ENCODE measurements around the gene CSTF1.

Gene CSTF1

GRCh38 chr20:56443654-56444540 is 51.5 kb downstream of the CSTF1 start:
- DNase-seq (ENCODE audit: extremely low read depth, low read depth), result no peak
- H3K4me3 ChIP-seq (replicated peaks; ENCODE audit: low read depth, low read length), result no peak overlapping the region
- no peak for TF ChIP-seq CTCF (IDR thresholded peaks at IDR 0.05; ENCODE audit: low read depth, low read length, missing control alignments)

GRCh38 chr20:56445130-56445529 is 52.7 kb downstream of the CSTF1 start:
- DNase-seq (ENCODE audit: extremely low read depth, low read depth), result no peak
- no peak for TF ChIP-seq CTCF (IDR thresholded peaks at IDR 0.05; ENCODE audit: low read depth, low read length, missing control alignments)
- H3K4me3 ChIP-seq (replicated peaks; ENCODE audit: low read depth, low read length), result no peak overlapping the region

GRCh38 chr20:56445540-56445939 is 53.1 kb downstream of the CSTF1 start:
- DNase-seq (ENCODE audit: extremely low read depth, low read depth), result no peak
- no peak overlapping the region for H3K4me3 ChIP-seq (replicated peaks; ENCODE audit: low read depth, low read length)
- TF ChIP-seq CTCF (IDR thresholded peaks at IDR 0.05; ENCODE audit: low read depth, low read length, missing control alignments), result no peak

- no peak for DNase-seq (ENCODE audit: extremely low read depth, low read depth)
- no peak overlapping the region for H3K4me3 ChIP-seq (replicated peaks; ENCODE audit: low read depth, low read length)
- no peak for TF ChIP-seq CTCF (IDR thresholded peaks at IDR 0.05; ENCODE audit: low read depth, low read length, missing control alignments)
These were observed 54.8 kb downstream of the CSTF1 start for GRCh38 chr20:56447227-56447626.

- H3K4me3 ChIP-seq (replicated peaks; ENCODE audit: low read depth, low read length), result no peak overlapping the region
- no peak for DNase-seq (ENCODE audit: extremely low read depth, low read depth)
- no peak for TF ChIP-seq CTCF (IDR thresholded peaks at IDR 0.05; ENCODE audit: low read depth, low read length, missing control alignments)
These were observed 57.0 kb downstream of the CSTF1 start for GRCh38 chr20:56449459-56449858.

- no peak for TF ChIP-seq CTCF (IDR thresholded peaks at IDR 0.05; ENCODE audit: low read depth, low read length, missing control alignments)
- DNase-seq (ENCODE audit: extremely low read depth, low read depth), result no peak
- H3K4me3 ChIP-seq (replicated peaks; ENCODE audit: low read depth, low read length), result no peak overlapping the region
These were observed 58.8 kb downstream of the CSTF1 start for GRCh38 chr20:56451056-56451765.

Data from HFF-Myc (cell line).